ENCODE results near the gene MMS22L.
"Not testable (repeated sequence)": the region's sequence is repeated elsewhere in the genome, so short reads cannot be mapped to it uniquely, and the experiment has no call there.

MMS22L gene

DNA sequence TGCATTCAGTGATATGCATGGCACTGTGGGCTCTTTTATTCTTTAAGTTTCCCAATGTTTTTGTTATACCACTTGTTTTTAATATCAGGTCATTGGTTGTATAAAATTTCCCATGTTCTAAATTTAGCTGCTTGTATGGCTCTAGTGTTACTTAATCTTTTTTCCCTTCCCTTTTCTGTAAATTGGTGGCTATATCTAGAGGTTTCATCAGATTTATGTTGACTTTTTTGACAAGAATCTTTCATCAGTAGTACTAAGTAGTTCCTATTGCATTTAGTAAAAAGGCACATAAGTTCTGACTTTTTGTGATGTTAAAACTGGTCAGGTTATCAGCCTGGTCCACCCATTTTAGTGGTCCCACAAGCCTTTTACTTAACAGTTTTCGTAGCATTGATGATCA lies 51.1 kb downstream of the MMS22L start:
- peak; percentile 31 for DNase-seq

DNA sequence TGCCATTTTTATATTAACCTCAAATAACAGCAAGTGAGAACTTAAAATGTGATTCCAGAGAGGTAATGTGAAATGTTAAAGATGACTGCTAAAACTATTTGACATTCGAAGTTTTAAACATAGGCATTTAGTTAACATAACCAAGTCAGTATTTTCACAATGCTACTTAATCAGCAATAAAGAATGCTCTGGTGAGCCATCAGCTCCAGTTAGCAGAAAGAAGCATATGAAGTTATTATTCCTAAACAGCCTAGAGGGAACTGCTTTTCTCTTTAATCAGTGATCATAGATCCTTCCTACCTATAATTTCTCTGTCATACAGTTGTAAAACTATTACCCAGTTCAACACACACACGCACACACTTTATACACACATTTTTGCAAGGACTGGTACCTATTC lies 60.1 kb downstream of the MMS22L start:
- DNase-seq, result no peak

DNA sequence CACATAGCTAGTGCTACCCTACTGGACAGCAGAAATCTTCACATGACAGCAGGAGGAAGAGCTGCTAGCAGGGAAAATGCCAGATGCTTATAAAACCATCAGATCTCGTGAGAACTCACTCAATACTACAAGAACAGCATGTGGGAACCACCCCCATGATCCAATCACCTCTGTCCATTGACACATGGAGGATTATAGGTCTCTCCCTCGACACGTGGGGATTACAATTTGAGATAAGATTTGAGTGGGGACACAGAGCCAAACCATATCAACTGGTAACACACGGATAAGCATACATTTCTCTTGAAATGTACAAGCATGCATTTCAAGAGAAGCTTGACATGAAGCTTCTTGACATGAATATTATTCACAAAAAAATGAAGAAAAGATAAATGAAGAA lies 64.1 kb downstream of the MMS22L start:
- no peak for DNase-seq

DNA sequence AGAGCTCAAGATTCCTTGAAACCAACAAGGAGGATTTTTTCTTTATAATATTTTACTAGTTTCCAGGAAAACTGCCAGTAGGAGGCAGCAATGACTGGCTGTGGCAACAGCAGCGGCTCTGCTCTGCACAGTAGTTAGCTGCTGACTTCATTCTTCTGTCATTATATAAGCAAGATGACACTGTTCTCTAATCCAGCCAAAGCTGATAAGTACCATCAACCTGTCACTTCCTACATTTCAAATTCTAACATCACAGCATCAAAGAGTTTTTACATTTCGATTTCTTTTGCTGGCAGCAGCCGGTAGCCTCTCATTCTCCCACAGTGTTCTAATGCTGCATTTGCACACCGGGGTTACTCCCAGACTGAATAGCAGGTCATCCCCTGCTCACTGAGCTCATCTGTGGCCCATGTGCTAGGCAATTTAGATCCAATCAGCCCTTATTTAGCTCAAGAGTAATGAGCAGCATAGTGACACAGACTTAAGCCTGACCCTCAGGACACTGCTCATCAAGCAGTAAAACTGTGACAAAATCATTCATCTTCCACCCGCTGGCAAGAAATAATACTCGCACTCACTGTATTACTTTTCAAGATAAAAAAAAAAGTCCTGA lies 67.8 kb downstream of the MMS22L start:
- DNase-seq, result no peak

DNA sequence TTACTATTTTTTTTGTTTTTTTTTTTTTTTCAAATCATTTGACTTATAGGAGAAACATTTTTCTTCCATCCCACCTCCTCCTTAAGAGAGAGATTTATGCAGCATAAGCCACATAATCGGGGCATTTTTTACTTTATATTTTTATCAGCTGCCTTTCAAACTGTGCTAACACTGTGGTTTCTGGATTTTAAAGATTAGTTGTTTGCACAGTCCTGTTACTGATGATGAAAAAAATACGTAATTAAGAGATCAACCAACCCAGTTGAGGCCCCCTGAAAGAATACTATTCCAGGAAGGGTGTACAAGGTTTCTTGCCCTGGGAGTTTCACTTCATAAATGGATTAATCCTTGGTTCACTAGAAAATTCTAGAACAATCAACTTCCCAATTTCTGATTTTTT lies 68.3 kb downstream of the MMS22L start:
- DNase-seq, result no peak

DNA sequence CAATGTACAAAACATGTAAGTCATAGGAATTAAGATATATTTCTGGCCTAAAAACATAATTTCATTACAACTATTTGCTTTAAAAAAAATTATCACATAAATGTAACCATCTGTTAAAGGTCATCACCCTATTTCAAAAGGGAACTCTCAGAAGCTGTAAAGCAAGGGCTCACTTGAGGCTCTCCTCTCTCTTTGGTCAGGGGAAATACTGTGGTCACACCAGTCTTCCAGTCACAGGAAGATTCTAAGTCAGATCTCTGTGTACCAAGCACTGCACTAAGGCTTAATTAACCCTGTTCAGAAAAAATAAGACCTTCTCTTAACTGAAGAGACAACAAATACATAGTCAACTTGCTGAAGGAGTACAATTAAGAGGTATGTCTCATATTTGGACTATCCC lies 75.6 kb downstream of the MMS22L start:
- no peak for DNase-seq

DNA sequence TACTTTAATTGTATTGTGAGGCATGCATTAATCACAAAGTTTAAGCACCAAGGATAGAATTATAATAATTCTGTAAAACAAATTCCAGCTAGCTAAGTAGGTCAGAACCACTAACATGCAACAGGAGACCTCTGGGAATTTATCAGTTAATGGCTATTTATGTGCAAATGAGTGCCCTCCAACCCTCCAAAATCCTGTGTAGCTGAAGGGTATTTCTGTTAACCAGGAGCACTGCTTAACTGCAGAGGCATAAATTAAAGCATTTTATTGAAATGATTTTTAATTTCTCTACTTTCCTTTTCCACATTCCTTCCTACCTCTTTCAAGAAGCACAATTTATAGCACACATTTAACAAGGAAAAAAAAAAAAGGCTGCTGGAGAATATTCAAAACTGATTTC lies 77.0 kb downstream of the MMS22L start:
- no peak for DNase-seq

DNA sequence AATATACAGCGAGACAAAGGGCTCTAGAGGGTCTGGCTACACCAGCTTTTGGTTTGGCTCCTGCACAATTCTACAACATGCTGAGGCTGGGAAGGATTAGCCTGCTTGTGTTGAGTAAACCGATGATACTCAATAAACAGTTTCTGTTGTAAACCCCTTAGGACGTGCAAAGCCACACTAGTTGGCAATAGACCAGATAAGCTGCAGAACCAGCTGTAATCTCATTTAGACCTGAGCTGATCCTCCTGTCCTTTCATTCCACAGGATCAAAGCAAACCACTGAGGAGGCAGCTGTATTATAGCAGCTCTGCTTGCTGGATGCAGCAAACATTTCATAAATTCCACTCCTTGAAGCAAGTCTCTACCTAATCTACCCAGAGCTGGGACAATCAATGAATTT lies 79.7 kb downstream of the MMS22L start:
- no peak for DNase-seq

DNA sequence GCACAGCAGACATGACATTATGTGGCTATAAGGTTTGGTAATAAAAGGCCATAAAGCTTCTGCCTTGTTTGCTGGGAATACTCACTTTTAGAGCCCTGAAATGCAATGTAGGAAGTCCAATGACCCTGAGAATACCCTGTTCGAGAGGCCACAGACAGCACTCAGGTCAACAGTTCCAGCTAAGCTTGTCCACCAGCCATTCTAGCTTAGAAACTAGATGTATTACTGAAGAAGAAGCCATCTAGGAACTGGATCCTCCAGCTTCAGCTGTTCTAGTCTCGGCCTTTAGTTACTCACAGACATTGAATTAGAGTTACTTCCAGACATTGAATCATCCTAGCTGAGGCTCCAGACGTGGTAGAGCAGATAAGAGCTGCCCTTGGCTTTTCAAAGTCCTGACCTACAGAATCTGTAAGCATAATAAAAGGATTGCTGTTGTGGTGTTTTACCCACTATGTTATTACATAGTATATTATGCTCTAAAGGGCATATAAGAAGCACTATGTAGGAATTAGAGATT lies 84.9 kb downstream of the MMS22L start:
- DNase-seq, result no peak

DNA sequence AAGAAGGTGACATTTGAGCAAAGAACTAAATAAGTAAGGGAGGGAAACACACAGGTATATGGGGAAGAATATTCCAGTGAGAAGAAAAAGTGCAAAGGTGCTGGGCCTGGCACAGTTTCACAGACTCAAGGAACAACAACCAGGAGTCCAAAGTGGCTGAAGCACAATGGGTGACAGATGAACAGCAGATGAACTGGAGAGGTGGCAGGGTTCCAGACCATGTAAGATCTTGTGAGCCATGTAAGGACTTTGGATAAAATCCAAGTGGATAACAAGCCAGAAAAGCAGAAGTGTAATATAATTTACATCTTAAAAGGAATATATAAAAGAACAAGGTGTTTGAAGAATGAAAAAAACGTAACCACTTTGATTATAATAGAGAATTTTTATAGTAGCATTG lies 87.9 kb downstream of the MMS22L start:
- no peak for DNase-seq

DNA sequence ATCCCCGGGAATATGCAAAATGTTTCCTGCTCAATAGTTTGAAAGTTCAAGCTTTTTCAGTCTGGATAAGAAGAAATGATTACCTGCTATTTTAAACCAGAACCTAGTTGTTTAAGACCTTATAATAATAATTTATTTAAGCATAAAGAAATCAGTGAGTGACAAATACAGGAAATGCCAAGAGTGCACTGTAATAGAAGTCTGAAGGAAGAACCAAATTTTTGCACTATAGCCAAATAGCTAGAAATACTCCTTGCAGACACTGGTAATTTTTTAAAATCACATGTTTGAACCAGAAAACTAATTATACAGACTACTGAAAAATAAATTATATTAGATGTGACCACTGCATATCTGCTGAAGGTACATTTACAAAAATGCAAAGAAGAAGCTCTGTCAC lies 93.2 kb downstream of the MMS22L start:
- DNase-seq, result no peak

DNA sequence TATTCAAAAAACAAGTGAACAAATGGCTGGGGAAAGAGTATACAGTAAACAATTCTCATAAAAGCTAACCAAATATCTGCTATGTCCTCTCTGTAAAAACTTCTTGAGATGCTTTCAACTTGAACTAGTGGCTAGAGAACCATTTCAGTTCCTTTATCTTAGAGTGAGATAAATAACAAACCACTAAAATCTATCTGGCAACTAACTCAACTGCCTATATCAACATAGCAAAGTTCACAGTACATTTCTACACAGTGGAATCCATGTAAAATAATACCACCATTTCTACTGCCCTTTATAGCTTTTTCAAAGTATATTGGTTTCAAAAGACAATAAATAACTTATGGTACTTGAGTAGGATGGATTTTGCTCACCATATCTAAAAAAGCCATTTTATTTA lies 95.1 kb downstream of the MMS22L start:
- no peak for DNase-seq

DNA sequence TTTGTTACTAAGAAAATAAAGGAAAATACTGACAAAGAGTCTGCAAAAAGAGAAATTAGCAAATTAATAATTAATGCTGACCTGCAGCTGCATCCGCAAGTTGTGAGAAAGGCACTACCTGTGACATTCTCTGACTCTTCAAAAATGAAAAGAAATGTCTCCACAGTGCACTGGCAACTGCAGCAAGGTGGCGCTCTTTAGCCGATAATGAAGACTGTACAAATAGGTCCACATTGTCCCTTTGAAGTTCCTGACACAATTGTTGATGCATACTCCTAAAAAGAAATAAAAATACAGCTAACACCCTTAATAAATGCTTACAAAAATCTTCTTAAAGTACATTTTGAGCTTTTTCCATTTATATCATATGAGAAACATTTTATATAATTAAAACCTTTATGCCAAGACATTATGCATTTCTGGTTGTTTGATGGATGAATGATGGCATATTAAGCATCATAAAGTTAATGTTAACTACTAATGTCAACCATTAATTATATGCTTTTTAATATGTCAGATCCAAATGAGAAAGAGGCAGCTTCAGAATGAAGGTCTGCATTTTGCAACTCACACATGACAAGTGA lies 96.5 kb downstream of the MMS22L start:
- DNase-seq, result peak; percentile 11

DNA sequence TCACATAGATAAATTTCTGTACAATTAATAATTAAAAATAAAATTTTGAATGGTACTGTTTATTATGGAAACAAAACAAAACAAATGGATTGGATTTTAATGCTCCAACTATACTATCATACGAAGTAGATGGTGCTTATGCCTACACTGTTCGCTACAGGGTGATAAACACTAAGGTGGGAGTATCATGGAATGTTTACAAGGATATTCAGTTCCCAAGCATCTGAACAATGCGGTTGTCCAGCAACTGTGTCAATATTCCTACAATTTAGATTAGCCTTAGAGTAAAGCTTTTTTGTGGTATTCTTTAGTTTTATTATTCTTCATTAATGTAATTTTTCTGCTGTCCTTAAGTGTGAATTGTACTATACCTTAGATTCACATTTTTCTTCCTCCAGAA lies 105.1 kb downstream of the MMS22L start:
- no peak for DNase-seq

DNA sequence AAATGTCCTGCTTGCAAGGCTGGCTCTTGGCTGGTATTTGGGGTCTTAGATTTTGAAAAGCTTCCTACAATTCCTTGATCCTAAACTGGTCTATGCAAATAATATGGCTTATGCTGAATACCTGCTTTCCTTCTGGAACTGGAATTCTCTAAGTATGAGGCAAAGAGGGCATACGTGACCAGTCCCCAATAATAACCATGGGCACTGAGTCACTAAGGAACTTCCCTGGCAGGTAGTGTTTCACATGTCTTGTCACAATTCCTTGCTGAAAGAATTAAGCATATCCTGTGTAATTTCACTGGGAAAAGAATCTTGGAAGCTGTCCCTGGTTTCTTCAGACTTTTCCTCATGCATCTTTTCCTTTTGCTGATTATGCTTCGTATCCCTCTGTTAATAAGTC lies 106.5 kb downstream of the MMS22L start:
- no peak for DNase-seq

DNA sequence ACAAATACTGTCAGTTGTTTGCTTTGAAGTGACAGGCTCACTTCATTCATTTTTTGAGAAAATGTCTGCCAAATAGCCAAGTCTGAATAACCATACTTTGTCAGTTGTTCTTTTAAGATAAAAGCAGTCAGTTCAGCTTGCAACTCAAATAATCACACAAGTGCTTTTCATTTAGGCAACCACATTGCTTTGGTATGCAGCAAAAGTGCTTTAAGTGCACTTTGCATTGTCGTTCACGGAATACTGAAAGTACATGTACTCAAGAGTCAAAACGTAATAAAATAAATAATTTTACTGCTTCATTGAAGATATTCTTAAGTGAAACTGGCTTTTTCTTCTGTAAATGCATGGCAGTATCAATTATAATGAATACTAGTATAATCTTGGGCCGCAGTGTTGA lies 107.2 kb downstream of the MMS22L start:
- no peak for DNase-seq

DNA sequence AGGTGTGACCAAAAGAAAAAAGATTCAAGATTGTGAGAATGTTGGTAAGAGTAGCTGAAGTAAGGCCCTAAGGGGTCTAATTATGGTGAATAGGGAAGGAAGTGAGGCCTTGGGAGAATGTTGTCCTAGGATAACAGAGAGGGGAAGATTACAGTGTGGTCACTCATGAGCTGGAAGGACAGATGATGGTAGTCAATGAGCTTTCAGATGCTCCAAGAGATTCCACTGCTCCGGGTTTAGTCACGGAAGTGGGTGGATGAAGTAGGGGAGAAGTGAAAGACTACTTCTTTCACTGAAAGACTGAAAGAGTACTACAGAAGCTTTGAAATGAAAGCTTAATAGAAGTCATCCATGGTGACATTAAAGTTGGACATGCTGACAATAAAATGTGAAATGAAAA lies 108.5 kb downstream of the MMS22L start:
- DNase-seq, result no peak

DNA sequence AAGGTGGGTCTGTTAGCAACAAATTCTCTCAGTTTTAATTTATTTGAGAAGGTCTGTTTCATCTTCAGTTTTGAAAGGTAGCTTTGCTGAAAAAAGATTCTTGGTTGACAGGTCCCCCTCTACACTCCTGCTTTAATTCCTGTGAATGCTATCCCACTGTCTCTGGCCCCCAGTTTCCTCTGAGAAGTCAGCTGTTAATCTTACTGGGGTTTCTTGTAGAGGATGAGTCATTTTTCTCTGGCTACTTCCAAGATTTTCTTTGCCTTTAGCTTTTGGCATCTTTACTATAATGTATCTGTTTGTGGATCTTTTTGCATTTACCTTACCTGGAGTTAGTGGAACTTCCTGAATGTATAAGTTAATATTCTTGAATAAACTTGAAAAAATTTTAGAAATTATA lies 122.7 kb downstream of the MMS22L start:
- no peak for DNase-seq

DNA sequence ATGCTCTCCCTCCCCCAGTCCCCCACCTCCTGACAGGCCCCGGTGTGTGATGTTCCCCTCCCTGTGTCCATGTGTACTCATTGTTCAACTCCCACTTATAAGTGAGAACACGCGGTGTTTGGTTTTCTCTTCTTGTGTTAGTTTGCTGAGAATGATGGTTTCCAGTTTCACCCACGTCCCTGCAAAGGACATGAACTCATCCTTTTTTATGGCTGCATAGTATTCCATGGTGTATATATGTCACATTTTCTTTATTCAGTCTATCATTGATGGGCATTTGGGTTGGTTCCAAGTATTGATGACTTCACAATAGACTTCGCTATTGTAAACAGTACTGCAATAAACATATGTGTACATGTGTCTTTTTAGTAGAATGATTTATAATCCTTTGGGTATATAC lies 127.6 kb downstream of the MMS22L start:
- DNase-seq, result not testable (repeated sequence)

DNA sequence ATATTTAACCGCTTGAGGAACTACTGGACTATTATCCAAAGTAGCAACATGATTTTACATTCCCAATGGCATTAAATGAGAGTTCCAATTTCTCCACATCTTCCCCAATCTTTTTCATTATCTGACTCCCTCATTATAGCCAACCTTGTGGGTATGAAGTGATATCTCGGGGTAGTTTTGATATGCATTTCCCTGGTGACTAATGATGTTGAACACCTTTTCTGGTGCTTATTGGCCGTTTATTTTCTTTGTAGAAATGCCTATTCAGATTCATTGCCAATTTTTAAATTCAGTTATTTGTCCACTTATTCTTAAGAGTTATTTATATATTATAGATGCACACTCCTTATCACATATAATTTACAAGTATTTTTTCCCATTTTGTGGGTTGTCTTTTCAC lies 129.0 kb downstream of the MMS22L start:
- no peak for DNase-seq

DNA sequence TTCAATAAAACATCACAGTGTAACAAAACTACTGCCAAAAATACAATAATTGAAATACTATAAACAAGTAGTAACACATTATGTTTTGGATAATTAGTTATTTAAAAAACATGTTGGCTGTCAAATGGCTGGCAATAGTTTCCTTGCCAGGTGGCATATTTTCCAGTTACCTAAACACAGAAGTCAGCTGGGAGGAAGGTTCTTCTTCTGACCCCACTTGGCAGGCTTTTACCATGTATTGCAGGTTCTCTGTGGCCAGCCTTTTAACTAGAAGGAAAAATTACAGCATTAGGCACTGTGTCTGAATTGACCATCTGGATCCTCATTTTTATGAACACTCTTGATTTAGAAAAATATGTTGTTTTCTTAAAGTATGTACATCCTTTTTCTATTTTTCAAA lies 131.4 kb downstream of the MMS22L start:
- no peak for DNase-seq

DNA sequence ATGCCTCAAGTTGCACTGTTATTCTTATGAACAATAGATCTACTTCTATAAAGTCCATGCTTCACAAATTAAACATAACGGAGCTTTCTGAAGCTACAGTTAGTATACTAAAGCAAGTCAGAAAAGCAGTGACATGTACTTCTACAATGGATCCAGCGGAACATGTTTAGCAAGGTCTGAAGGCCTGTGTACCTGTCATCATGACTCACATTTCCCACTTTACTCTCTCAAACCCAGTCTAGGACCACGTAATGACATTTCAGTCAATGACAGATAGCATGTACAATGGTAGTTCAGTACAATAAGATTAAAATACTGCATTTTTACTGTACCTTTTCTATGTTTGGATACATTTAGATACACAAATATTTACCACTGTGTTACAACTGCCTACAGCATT lies 132.1 kb downstream of the MMS22L start:
- no peak for DNase-seq

DNA sequence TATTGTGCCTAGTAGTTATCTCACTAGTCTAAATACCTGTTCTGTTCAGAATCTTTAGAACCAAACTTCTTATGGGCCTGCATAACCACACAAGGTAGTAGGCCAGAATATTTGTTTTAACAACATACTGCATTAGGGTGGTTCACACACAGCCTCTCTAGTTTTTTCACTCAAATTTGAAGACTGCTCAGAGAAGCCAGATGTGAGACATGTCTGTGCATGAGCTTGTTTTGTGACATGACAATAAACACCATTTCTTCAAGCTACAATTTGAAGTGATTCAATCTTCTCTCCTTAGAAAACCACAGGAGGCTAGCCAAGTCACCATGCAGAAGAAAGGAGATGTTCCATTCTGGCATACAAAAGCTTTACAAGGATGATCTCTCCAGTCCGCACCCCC lies 135.6 kb downstream of the MMS22L start:
- no peak for DNase-seq

DNA sequence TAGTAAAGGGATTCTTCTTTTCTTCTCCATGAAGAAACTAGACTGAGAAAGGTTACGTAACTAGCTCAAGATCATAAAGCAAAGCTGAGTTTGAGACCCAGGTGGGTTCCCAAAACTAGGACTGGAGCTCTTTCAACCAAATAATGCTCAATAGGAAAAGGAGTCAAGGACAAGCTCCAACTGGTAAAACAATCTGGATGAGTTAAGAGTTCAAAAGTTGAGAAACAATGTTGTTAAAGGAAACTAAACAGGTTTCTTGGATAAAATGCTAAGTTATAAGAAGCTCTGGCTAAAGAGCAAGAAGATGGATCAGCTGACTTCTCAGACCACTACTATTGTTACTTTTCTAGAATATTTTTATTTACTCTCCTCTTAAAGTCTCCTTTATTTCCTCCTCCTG lies 137.3 kb downstream of the MMS22L start:
- DNase-seq, result no peak

DNA sequence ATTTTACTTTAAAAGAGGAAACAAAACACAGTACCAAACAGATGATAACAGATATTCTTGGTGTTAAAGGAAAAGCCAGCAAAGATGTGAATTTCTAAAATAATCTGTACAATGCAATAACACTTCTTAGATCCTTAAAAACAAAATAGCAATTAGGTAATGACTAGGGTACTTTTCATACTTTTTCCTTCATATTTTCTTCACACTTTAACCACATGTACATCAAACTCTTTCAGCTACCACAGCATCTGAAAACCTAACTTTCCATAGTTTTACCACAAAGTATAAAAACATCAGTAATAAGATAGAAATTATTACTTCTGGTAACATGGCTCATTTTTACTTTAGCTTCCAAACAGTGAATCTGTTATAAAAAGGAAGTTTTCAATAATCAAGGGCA lies 141.3 kb downstream of the MMS22L start:
- no peak for DNase-seq

All from GF-D8 (cell line).